NCI-H1092 (cell line): Measurements from ENCODE around the gene KSR1.

ENCODE experiments used
- DNase-seq: peaks from one replicate; lab custom pipeline; 2025; lab: John Stamatoyannopoulos, UW

Gene KSR1

DNA sequence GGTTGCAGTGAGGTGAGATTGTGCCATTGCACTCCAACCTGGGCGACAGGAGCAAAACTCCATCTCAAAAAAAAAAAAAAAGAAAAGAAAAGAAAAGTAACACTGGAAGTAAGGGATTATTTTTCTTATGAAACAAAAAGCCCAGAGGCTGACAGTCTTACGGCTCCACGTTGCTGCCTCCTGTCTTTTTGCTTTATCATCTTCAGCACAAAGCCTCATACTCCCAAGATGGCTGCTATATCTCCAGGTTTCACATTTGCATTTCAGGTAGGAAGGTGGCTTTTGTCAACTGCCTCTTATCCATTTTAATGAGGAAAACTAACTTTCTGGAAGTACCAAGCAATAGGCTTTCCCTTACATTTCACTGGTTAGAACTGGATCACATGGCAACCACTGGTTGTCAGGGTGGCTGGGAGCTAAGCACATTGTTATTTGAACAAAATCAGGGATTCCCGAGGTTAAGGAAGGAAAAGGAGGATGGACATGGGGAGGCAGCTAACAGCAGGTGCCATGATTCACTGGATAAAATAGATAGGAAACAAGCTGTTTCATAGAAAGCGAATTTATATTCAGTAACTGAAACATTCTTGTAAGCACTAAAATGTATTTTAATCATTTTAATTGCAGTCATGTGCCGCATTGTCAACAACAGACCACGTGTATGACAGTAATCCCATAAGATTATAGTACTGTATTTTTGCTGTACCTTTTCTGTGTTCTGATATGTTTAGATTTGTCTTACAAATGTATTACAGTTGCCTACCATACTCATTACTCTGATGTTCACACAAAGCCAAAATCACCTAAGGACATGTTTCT, 58.6 kb downstream of the KSR1 start:
- DNase-seq, result no peak

DNA sequence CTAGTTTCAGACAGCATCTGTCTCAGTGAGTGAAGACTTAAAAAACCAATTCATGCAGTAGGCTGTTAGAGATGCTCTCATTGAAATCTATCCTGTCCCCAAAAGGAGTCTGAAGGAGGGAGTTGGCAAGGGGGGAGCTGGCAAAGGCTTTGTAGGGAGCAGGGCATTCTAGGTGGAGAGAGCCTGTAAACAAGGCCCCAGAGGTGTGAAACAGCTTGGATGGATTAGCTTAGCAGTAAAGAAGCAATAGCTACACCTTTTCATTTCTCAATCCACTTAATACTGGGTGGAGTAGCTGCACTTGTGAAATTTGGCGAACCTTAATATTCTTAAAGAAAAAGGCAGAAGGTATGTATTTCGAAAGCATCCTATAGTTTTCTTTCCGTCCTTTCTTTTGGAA, 61.8 kb downstream of the KSR1 start:
- no peak for DNase-seq

DNA sequence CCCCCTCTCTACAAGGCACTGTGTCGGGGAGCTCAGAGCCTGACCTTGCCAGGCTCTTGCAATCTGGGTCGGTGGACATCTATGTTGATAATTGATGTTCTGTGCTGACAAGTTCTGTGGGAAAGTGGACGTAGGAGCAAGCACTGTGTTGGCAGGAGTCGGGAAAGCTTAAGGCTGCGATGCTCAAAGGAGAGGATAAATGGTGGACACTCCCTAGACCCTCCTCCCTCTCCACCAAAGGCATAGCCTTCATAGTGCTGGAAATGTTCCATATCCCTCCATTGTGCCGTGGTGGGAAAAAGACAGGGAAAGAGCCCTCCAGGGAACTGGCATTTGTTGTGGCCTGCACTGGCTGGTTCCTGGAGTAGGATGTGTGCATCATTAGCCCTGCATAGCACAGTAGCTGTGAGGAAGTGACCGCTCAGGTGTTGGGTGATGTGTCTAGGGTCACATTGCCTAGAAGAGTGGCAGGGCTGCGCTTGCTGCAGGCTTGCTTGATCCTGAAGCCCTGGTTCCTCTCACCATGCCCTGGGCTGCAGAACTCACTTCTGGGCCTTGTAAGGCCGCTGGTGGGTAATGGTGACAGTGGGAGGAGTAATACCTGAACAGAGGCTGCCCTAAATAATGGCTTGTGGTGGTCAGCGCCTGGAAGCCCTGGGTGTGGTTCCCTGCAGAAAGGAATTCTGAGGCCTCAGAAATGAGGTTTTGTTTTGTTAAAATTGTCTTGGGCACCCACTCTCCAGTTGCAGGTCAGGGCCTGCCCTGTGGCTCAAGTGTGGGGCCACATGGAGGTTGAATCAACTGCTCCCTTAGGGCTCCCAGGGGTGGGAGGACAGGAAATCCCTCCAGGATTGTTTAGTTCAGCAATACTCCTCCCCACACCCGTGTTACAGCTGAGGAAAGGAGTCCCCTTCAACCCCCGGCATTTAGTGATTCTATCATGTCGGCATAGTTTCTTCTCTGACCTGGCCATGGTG, 62.6 kb downstream of the KSR1 start:
- no peak for DNase-seq

DNA sequence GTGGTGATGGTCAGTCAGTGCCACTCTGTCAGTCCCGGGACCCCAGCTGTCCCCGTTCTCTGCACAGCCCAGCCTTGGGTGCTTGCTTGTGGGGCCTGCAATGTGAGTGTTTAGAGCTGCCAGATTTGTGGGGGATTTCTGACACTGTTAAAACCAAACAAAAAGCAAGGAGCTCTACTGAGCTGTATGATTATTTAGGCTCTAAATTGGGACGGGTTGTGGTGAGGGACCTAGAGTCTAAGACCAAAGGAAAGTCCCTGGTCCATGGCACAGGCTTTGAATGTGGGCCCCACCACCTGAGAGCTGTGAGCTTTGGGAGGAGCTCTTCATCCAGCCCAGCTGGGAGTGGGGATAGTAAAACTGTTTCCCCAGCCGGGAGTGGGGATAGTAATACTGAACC, 63.3 kb downstream of the KSR1 start:
- DNase-seq, result no peak

DNA sequence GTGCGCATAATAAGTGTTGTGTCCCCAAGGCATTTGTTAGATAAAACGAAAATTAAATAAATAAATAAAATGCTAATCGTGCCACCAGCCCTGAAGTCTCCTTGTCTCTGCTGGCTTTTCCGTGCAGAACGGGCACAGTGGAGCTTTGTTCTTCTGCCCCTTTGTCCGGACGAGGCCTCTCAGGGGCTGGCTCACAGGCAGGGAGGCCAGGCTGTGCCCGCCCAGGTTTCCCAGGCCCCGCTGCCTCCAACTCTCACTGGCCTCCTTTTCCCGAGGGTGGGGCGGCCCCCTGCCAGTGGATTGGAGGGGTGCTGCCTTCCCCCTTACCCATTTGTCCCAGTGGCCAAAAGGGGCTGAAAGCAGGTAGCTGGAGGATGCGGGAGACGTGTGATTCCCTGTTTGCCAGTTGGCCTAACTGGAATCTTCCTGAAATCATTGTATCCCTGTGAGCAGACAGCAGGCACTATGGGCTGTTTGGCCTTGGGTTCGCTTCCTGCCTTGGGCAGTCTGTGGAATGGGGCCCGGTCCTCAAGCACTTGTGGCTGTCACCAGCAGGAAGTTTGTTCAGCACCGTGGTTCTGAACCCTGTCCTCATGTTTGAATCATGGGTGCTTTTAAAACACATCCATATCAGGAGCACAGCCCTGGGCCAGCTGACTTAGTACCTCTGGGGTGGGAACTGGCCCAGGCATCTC, 64.4 kb downstream of the KSR1 start:
- DNase-seq, result no peak

DNA sequence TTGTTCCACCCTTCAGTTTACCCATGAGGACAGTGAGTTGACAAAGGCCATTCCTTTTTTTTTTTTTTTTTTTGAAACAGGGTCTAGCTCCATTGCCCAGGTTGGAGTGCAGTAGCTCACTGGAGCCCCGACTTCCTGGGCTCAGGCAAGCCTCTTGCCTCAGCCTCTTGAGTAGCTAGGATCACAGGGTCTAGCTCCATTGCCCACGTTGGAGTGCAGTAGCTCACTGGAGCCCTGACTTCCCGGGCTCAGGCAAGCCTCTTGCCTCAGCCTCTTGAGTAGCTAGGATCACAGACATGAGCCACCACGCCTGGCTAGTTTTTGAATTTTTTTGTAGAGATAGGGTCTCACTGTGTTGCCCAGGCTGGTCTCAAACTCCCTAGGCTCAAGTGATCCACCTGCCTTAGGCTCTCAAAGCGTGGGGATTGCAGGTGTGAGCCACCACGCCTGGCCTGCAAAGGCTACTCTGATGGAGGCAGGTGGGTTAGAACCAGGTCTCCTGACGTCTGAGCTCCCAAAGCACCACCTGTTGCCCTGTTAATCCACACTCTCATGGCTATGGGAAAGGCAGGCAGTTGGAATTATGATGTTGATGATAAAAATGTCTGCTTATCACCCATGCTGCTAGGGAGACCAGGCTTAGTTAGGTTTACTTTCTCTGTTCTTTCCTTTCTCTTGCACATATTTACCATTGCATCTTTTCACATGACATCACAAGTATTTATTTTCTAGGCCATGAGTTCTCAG, 65.2 kb downstream of the KSR1 start:
- no peak for DNase-seq

DNA sequence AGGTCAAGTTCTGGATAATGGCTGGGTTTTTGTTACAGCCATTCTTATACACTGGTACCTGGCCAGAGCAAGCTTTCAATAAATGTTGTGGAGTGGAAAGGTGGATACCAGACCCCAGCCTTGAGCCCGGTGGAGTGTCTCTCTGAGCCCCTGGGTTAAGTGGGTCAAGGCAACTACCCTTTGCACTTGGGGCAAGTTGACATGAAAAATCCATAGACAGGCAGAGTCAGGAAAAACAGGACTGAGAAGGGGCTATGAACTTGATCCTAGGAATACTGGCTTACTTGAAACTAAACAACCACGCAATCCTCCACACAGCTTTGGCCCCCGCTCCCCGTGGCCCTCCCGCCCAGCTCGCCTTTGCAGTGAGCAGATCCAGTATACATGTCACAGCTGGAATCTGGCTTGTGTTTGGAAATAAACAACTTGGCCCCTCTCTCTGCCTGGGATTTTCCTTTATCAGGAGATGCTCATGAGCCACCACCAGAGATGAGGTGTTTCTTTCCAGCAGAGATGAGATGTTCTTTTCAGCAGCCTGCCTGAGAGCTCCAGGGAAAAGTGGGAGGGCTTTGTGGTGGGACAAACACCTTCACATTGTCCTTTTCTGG, 65.9 kb downstream of the KSR1 start:
- DNase-seq, result no peak

DNA sequence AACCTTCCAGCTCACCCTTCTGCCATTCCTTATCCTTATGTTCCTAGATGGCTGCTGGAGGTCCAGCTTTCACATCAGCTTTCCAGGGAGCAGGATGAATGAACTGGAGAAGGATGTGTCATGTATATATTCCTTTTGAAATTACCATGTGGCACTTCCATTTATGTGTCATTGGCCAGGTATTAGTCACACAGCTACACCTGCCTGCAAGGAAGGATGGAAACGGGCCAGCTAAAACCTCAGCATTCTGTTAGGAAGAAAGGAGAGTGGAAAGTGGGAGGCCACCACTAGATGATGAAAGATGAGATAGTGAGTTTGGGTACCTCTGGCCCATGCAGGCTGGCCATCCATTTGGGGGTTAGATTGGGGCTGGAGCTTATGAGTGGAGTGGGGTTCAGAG, 67.5 kb downstream of the KSR1 start:
- no peak for DNase-seq

DNA sequence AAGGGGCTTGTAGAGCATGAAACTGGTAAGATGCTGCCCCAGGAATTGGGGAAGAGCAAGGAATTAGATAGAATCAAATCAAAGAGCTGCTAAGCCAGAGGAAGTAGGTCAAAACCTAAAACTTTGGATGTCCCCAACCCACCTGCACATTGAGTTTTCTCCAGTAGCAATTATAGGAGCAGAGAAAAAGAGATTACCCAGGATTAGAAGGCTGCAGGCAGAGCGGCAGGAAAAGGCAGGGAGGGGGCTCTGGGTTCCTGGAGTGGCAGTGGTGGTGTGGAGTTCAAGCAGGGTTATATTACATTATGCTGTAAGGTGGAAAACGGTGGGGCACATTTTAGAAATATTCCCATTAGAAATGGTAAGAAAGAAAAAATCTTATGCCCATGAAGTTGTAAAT, 68.3 kb downstream of the KSR1 start:
- no peak for DNase-seq

DNA sequence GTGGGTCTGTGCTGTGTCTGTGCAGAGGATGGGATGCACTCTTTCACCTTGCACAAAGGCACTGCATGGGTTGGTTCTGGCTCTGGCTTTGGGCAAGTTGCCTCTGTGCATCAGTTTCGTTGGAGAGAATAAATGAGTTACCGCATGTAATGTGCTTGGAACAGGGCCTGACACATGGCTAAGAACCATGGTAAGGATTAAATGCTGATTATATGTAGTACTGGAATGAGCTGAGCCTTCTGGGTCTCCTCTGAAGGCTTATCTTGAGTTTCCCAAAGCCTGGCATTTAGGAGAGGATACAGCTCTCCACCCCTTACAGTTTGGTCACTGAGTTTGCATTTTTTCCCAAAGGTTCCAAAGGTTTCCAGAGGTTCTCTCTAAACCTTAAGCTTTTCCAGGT, 69.1 kb downstream of the KSR1 start:
- no peak for DNase-seq

DNA sequence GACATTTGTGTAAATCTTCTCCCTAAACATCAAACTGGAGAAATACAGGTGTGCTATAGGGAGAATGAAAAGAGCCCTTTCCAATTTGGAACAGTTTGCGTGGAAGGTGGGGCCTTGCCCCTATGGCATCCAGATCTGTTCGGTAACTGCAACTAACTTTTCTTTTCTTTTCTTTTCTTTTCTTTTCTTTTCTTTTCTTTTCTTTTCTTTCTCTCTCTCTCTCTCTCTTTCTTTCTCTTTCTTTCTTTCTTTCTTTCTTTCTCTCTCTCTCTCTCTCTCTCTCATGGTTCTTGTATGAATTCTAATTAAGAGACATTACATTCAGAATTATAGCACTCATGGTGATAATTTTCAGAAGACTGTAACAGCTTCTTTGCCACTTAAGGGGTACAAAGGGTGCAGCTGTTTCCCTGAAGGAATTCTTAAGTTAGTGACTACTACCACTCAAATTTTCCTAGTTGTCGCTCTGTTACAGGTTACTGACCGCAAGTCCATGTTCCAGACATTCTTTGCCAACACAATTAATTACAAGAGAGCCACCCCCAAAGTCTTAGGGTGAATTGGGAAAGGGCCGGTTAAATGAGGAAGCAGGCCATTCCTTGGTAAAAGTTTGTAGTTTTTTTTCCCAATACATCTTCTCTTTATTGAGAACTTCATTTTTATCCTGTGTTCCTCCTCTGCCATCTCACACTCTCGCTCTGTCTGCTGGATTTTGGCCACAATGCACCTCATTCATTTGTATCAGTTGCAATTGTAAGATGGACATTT, 69.8 kb downstream of the KSR1 start:
- DNase-seq, result no peak

DNA sequence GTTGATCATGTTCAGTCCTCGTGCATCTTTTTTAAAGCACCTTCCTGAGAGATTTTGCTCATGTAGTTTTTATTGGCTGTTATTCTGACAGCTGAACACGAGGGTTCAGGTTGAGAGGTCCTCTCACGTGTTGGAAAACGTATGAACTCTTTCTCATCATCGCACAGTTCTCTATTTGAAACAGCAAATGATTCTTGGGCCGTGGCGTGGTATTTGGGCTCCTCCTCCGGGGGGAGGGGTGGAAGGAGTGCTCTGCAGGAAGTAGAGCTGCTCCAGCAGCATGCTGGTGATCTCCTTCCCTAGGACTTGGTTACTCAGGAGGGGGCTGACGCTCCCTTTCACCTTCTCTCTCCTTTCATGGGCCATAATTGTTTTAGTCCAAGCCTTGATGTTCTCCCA, 70.4 kb downstream of the KSR1 start:
- DNase-seq, result no peak

DNA sequence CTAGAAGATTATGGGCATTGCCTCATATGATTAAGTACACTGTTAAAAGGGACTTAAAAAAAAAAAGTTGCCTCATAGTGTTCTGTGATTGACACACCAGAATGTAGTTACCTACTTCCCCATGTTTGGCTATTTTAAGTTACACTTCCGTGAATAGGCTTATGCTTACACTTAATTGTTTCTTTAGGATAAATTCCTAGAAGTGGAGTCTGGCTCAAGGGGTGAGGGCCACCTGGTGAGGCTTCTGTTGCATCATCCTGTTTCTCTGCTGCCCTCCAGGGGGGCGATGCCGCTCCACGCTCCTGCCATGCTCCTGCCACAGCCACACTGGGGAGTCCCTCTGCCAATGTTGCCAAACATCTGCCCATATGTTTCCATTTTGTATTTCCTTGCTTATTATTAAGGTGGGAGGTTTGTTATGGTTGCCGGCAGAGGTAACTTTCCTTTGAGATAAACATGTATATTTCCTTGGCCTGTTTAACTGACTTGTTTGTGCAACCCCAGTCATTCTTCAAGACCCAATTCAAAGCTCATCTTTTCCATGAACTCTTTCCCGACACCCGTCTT, 73.1 kb downstream of the KSR1 start:
- no peak for DNase-seq

DNA sequence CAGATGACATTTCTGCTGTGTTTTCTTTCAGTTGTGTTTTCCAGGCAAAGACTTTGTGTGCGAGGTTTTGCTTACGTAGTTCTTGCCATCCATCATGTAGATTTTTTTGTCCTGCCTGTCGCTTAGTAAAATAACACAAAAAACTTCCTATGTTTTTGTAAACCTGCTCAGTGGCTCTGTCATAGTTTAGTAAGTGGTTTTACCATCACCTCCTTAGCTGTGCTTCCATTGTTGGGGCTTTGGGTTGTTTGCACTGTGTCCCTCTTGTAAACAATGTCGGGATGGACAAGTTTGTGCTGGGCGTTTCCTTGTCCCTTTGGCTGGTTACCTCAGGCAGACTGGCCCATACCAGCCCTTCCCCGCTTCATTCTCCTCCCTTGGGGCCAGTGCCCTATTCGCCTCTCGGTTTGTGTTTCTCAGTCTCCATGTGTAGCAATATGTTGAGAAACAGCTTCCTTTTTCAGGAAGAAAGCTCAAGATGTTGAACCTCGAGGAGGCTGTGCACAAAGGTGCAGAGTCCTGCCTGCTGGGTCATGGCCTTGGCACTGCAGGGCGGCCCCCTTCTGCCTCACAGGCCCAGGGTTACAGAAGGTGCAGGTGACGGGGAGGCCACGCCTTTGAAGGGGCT, 74.6 kb downstream of the KSR1 start:
- DNase-seq, result no peak

DNA sequence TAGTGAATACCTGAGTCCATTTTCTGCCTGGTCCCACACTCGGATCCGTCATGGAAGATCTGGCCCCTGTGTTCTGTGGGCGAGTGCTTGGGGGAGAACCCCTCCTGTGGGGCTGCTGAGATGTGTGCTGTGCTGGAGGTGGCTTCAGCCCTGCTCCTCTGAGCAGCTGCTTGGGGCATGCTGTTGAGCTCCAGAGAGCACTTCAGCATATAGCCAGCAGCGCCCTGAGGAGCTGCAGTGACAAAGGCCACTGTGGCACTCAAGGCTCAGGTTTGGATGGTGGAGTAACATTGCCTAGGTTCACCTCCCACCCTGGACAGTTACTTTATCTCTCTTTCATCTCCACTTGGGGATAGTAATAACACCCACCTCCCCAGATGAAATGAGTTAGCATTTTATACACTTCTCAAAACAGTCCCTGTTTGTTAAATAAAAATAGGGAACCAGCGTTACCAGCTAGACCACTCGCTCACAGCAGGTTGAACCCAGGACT, 75.3 kb downstream of the KSR1 start:
- no peak for DNase-seq

DNA sequence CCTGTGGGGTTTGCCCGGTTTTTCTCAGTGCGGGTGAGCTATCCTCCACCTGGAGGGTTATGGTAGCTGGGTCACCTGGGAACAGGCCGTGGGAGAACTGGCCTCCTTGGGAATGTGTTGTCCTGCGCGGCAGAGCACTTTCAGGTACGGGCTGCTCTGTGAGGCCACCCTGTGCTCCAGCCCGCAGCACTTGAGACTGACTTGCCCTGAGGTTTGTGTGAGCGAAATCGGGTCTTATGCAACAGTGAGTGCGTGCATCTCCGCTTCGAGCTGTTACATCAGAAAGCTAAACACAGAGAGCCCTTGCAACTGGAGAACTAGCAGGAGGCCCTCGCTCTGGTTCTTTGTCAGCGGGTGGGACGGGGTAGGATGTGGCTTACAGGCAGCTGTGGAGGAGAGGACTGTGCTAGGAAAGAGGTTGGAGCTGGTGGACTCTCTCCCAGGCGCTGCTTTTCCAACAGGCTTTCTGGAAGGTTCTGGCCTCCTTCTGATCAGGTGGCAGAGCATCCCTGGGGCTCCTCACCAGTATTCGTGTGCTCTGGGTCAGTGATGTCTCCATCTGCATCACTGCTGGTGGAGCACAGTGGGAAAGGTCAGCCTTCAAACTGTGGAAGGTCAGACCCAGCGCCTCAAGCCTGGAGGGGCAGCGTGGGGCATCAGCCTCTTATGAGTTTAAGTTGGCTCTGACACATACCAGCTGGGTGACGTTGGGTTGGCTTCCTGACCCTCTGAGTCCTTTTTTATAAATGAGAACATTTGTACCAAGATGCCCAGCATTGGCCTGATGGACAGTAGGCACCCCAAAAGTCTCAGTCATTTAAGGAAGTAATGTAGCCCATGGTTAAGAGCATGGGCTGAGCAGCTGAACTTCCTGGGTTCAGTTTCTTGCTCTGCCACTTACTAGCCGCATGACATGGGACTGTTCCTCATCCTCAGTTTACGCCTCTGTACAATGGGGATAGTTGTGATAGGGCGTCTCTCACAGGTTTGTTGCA, 76.3 kb downstream of the KSR1 start:
- DNase-seq, result no peak

DNA sequence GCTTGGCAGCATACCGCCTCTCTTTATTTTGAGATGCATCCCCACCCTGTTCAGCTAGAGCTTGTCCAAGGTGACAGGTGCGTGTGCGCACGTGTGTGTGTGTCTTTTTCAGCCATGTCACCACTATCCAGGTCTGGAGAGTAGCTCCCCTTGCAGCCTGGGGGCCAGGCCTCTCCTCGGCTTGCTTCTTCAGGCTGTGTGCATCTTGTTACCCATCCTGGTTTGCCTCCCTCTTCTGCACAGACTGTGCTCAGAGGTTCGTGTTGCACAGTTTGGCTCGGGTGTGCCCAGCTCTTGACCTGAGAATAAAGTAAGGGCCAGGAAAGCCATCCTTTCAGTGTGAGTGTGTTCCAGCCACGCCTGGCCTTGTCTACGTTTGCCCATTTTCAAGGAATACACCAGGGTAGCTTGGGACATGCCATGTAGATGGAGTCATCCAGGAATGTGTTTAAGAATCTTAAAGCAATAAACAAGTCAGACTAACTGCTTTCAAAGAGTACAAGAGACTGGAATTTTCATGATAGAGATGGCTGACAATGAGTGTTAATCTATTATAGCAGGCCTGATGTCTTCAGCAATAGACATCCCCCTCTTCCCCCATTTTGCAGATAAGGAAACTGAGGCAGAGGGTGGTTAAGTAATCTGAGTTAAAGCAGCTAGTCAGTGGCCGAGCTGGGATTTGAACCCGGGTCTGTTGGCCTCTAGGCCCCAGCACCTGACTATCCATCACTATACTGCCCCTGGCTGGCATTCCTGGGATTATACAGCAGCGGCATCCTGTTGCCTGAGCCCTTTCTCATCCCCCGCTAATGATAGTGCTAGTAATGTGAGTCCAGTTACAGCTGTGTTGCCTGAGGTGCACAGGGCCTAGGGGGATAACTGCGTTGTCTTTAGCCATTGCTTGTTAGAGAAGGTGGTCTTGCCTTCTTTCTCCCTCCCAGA, 77.9 kb downstream of the KSR1 start:
- no peak for DNase-seq
